Measurements from ENCODE around the gene PEX16. TPM values are rescaled to one million over a fixed set of nuclear protein-coding genes. Genes with fewer than 3 reads are reported as not detected.
A peak's percentile ranks its signal among the peaks of the same experiment; 100 is the strongest.

The PEX16 gene
- total RNA-seq, 2 donors from 2014 or later: 30.0 to 44.9 TPM

- no peak for DNase-seq
- H3K27ac ChIP-seq: no peak overlapping the region
These were observed 2.3 kb upstream of the PEX16 start for GRCh38 chr11:45919806-45920530.

DNA sequence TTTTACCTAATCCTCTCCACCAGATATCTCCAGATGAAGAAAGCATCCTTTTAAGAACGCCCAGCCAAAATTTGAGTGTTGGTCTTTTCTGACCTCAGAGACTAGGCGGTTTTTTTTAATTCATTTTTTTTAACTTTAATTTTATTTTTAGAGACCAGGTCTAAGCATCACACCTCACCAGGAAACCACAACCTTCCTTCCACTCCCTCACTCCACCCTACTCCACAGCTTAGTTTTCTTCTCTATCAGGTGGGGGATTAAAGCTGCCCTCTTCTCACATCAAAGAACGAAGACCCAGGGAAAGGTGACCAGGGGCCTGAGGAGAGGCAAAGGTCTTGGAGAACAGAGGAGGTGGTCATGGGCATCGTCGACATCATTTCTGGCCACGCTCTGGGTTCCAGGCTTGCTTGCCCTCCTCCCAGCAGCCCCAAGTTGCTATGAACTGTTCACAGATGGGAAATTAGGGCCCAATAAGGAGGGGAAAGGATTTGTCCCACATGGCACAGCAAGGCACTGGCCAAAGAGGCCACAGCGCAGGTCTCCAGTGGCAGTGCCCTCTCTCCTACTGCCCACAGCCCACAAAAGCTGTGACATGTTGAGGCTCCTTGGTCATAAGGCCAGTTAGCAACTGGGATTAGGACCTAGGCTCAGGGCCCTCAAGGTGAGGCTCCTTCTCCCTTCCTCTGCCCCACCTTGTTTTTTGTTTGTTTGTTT is 1.4 kb upstream of the PEX16 start:
- peak overlapping the region; percentile 81 for H3K27ac ChIP-seq
- H3K9ac ChIP-seq (ENCODE audit: low read depth in 2 of 2, low read length in 2 of 2): peak overlapping the region; percentile 80 to 94
- TF ChIP-seq CTCF (IDR thresholded peaks at IDR 0.05): no peak
- peaks cover 18% of the 10 kb centered on the region for H3K27me3 ChIP-seq
- H3K4me3 ChIP-seq: peak overlapping the region; percentile 95
- DNase-seq: no peak
- H3K36me3 ChIP-seq: peaks cover 5% of the 10 kb centered on the region
- H3K4me1 ChIP-seq: peaks cover 5% of the 10 kb centered on the region
- intact Hi-C loops (cut with DNase I): no loop called here
- no peaks in the 10 kb centered on the region for H3K9me3 ChIP-seq

More at GRCh38 chr11:45919806-45920530, 2.3 kb upstream of the PEX16 start:
- H3K9ac ChIP-seq (ENCODE audit: low read depth in 2 of 2, low read length in 2 of 2): no peak overlapping the region
- H3K4me1 ChIP-seq: peaks cover 5% of the 10 kb centered on the region
- no peak for TF ChIP-seq CTCF (IDR thresholded peaks at IDR 0.05)
- H3K36me3 ChIP-seq: no peaks in the 10 kb centered on the region
- H3K4me3 ChIP-seq: no peak overlapping the region
- H3K27me3 ChIP-seq: peaks cover 18% of the 10 kb centered on the region
- intact Hi-C loops (cut with DNase I): no loop called here
- H3K9me3 ChIP-seq: no peaks in the 10 kb centered on the region

- Histone ChIP-seq H3K9ac (ENCODE audit: low read depth in 2 of 2, low read length in 2 of 2) (peak overlapping the region; percentile 80 to 94), H3K27ac (peak overlapping the region; percentile 81), H3K9me3 (no peaks in the 10 kb centered on the region), H3K27me3 (peaks cover 18% of the 10 kb centered on the region), H3K4me3 (peak overlapping the region; percentile 95), H3K4me1 (peaks cover 5% of the 10 kb centered on the region), H3K36me3 (peaks cover 12% of the 10 kb centered on the region)
- intact Hi-C loops (cut with DNase I): no loop called here
- DNase-seq: peak; percentile 93
- no peak for TF ChIP-seq CTCF (IDR thresholded peaks at IDR 0.05)
These were observed 759 bp upstream of the PEX16 start for GRCh38 chr11:45918331-45918941.

GRCh38 chr11:45917286-45917622 is 423 bp downstream of the PEX16 start:
- peaks cover 18% of the 10 kb centered on the region for H3K36me3 ChIP-seq
- H3K4me3 ChIP-seq: peak overlapping the region; percentile 95
- H3K4me1 ChIP-seq: peaks cover 5% of the 10 kb centered on the region
- H3K27me3 ChIP-seq: peaks cover 6% of the 10 kb centered on the region
- DNase-seq: no peak
- H3K27ac ChIP-seq: peak overlapping the region; percentile 81
- H3K9me3 ChIP-seq: no peaks in the 10 kb centered on the region
- peak overlapping the region; percentile 74 to 94 for H3K9ac ChIP-seq (ENCODE audit: low read depth in 2 of 2, low read length in 2 of 2)
- TF ChIP-seq CTCF (IDR thresholded peaks at IDR 0.05): no peak
- intact Hi-C loops (cut with DNase I): no loop called here

GRCh38 chr11:45915446-45915845 is 2.2 kb downstream of the PEX16 start:
- peaks cover 18% of the 10 kb centered on the region for H3K36me3 ChIP-seq
- no peaks in the 10 kb centered on the region for H3K4me1 ChIP-seq
- intact Hi-C loops (cut with DNase I): no loop called here
- H3K27ac ChIP-seq: no peak overlapping the region
- no peak for DNase-seq
- H3K27me3 ChIP-seq: no peaks in the 10 kb centered on the region
- no peaks in the 10 kb centered on the region for H3K9me3 ChIP-seq
- H3K4me3 ChIP-seq: no peak overlapping the region
- no peak overlapping the region for H3K9ac ChIP-seq (ENCODE audit: low read depth in 2 of 2, low read length in 2 of 2)
- TF ChIP-seq CTCF (IDR thresholded peaks at IDR 0.05): no peak
